Gastroesophageal sphincter (tissue), 4 donors: ENCODE measurements around the gene NUP210. TPM values are rescaled to one million over a fixed set of nuclear protein-coding genes. Genes with fewer than 3 reads are reported as not detected.

ENCODE experiments used
- ATAC-seq: fragments of 150-250 bp; one replicate; pipeline ENCODE4 v1.9.1; 2016; ENCODE audit warnings: mild to moderate bottlenecking, moderate library complexity
- H3K27ac ChIP-seq, 4 donors: fragments of 200-600 bp; sonication (generic) in 3 of 4; 1 replicate in 3 of 4; 2 replicates in 1 of 4; pipeline ENCODE4 v1.5.1; 2016 to 2019
- H3K27me3 ChIP-seq: fragments of 200-600 bp; sonication (generic); one replicate; pipeline ENCODE4 v1.5.1; 2019
- H3K36me3 ChIP-seq, 2 donors: fragments of 200-600 bp; sonication (generic); one replicate each; pipeline ENCODE4 v1.5.1; 2019; ENCODE audit warnings: control low read depth in 1 of 2
- H3K4me1 ChIP-seq, 3 donors: fragments of 200-600 bp; sonication (generic); 1 replicate in 2 of 3; 2 replicates in 1 of 3; pipeline ENCODE4 v1.5.1; 2016 to 2019; ENCODE audit warnings: control low read depth in 2 of 3
- H3K4me3 ChIP-seq, 2 donors: fragments of 200-600 bp; sonication (generic); one replicate each; pipeline ENCODE4 v1.5.1; 2019; ENCODE audit warnings: mild to moderate bottlenecking in 1 of 2, moderate library complexity in 1 of 2
- H3K9me3 ChIP-seq, 3 donors: fragments of 200-600 bp; sonication (generic); one replicate each; pipeline ENCODE4 v1.5.1; 2017 to 2019; ENCODE audit warnings: control low read depth in 2 of 3
- CTCF ChIP-seq, 4 experiments: fragments of 200-600 bp in 2 of 4; fragments of 450-650 bp in 2 of 4; sonication (generic) in 1 of 4; IDR thresholded peaks; one replicate each; pipeline ENCODE4 v1.5.1; 2017 to 2019; ENCODE audit warnings: antibody characterized with exemption in 4 of 4, mild to moderate bottlenecking in 2 of 4, moderate library complexity in 2 of 4
- EP300 ChIP-seq: sonication (generic); formaldehyde crosslinking; IDR thresholded peaks from one replicate; pipeline ENCODE4 v1.6.1; 2017; ENCODE audit warnings: antibody characterized with exemption, mild to moderate bottlenecking
- POLR2A ChIP-seq, 2 donors: fragments of 450-650 bp; IDR thresholded peaks; one replicate each; pipeline ENCODE4 v1.6.1; 2017; ENCODE audit warnings: antibody characterized with exemption in 2 of 2, mild to moderate bottlenecking in 2 of 2, moderate library complexity in 1 of 2
- POLR2AphosphoS5 ChIP-seq: sonication (generic); formaldehyde crosslinking; IDR thresholded peaks from one replicate; pipeline ENCODE4 v1.6.1; 2017; ENCODE audit warnings: antibody characterized with exemption
- WGBS, 2 donors: methylation state at CpG; one replicate each; pipeline ENCODE4 v1.1.5; 2018; ENCODE audit warnings: low coverage in 1 of 2; 5-methylcytosine and 5-hydroxymethylcytosine counted together
- total RNA-seq, 4 donors: library from RNA; depleted of rRNA; stranded (reverse); fragments of >200 nt; gene quantifications; one replicate each; pipeline ENCODE4 v1.1.0, GENCODE V29; 2016

The NUP210 gene
- total RNA-seq, 4 donors from 2014 or later, result 3.0 to 6.2 (median 4.5) TPM

GRCh38 chr3:13300546-13301285 is 119.4 kb downstream of the NUP210 start:
- no peaks in the 10 kb centered on the region for H3K9me3 ChIP-seq
- no peak for ATAC-seq
- TF ChIP-seq EP300, result no peak
- H3K4me1 ChIP-seq, result peaks cover 0 to 8% (median 0%) of the 10 kb centered on the region in 3 donors
- 45 to 73% methylated on average over 3 of the region's 5 CpGs for WGBS, 2 donors
- no peak overlapping the region for H3K27ac ChIP-seq
- peaks cover 26% of the 10 kb centered on the region for H3K27me3 ChIP-seq
- no peaks in the 10 kb centered on the region for H3K36me3 ChIP-seq
- H3K4me3 ChIP-seq, result no peak overlapping the region

GRCh38 chr3:13299531-13300155 is 120.5 kb downstream of the NUP210 start:
- Histone ChIP-seq H3K4me1 (peaks cover 0 to 8% (median 0%) of the 10 kb centered on the region in 3 donors), H3K36me3 (no peaks in the 10 kb centered on the region), H3K27ac (no peak overlapping the region), H3K9me3 (no peaks in the 10 kb centered on the region), H3K4me3 (no peak overlapping the region), H3K27me3 (peaks cover 37% of the 10 kb centered on the region)
- no peak for TF ChIP-seq EP300
- no peak for TF ChIP-seq POLR2AphosphoS5
- no peak for TF ChIP-seq POLR2A (IDR thresholded peaks at IDR 0.05)
- no peak for TF ChIP-seq CTCF (IDR thresholded peaks at IDR 0.05)
- 83 to 89% methylated on average over 1 of the region's 7 CpGs for WGBS, 2 donors
- no peak for ATAC-seq

- H3K4me3 ChIP-seq, result no peak overlapping the region
- no peaks in the 10 kb centered on the region for H3K36me3 ChIP-seq
- no peaks in the 10 kb centered on the region for H3K9me3 ChIP-seq
- TF ChIP-seq EP300, result no peak
- WGBS, 2 donors, result 19% methylated on average over 4 of the region's 6 CpGs; no CpG with 5 or more reads in 1 of the 2 donors
- H3K4me1 ChIP-seq, result peaks cover 0 to 7% (median 0%) of the 10 kb centered on the region in 3 donors
- H3K27me3 ChIP-seq, result peaks cover 55% of the 10 kb centered on the region
- no peak for ATAC-seq
- H3K27ac ChIP-seq, result no peak overlapping the region
Measured at GRCh38 chr3:13296662-13297061, 123.5 kb downstream of the NUP210 start.

GRCh38 chr3:13294442-13295351 is 125.4 kb downstream of the NUP210 start:
- 43 to 79% methylated on average over 1 to 18 of the region's 18 CpGs for WGBS, 2 donors
- Histone ChIP-seq H3K27ac (no peak overlapping the region), H3K4me1 (no peaks in the 10 kb centered on the region), H3K36me3 (no peaks in the 10 kb centered on the region), H3K4me3 (no peak overlapping the region), H3K9me3 (no peaks in the 10 kb centered on the region), H3K27me3 (peaks cover 52% of the 10 kb centered on the region)
- no peak for ATAC-seq
- no peak for TF ChIP-seq POLR2AphosphoS5
- TF ChIP-seq POLR2A (IDR thresholded peaks at IDR 0.05), result no peak
- no peak for TF ChIP-seq CTCF (IDR thresholded peaks at IDR 0.05)
- TF ChIP-seq EP300, result no peak

- H3K9me3 ChIP-seq, result peaks cover 0 to under 1% (median 0%) of the 10 kb centered on the region in 3 donors
- H3K27me3 ChIP-seq, result peaks cover 50% of the 10 kb centered on the region
- H3K27ac ChIP-seq, result no peak overlapping the region
- no peaks in the 10 kb centered on the region for H3K4me1 ChIP-seq
- 67 to 77% methylated on average over 3 of the region's 3 CpGs for WGBS, 2 donors
- no peak for ATAC-seq
- no peak for TF ChIP-seq CTCF (IDR thresholded peaks at IDR 0.05)
- no peak for TF ChIP-seq POLR2AphosphoS5
- TF ChIP-seq POLR2A (IDR thresholded peaks at IDR 0.05), result no peak
- no peak for TF ChIP-seq EP300
- no peaks in the 10 kb centered on the region for H3K36me3 ChIP-seq
- no peak overlapping the region for H3K4me3 ChIP-seq
Measured at GRCh38 chr3:13292375-13292774, 127.7 kb downstream of the NUP210 start.
